PFSK-1 (cell line): ENCODE data around the gene UBE2D2.

ENCODE experiments used
- POLR2AphosphoS5 ChIP-seq: IDR thresholded peaks from 2 replicates; pipeline ENCODE4 v1.6.1; 2012; ENCODE audit warnings: low read depth, mild to moderate bottlenecking, control low read depth, low read length, moderate library complexity
- SIN3A ChIP-seq: IDR thresholded peaks from 2 replicates; pipeline ENCODE4 v1.6.1; 2012; ENCODE audit warnings: mild to moderate bottlenecking, low read length, moderate library complexity, borderline replicate concordance; ENCODE audit not compliant: insufficient read depth

- TF ChIP-seq POLR2AphosphoS5 (no peak), SIN3A (no peak)
These were observed 23.0 kb downstream of the UBE2D2 start for GRCh38 chr5:139584137-139584536.
